ENCODE results near the gene TAL2. TPM values are rescaled to one million over a fixed set of nuclear protein-coding genes. Genes with fewer than 3 reads are reported as not detected.

TAL2 gene
- total and polyA plus RNA-seq, 9 of the 15 experiments (the other 6 are each of a cell fraction or from before 2014, with no cell fraction given) = 0.21 to 3.7 (median 1.1) TPM; not detected in 1

DNA sequence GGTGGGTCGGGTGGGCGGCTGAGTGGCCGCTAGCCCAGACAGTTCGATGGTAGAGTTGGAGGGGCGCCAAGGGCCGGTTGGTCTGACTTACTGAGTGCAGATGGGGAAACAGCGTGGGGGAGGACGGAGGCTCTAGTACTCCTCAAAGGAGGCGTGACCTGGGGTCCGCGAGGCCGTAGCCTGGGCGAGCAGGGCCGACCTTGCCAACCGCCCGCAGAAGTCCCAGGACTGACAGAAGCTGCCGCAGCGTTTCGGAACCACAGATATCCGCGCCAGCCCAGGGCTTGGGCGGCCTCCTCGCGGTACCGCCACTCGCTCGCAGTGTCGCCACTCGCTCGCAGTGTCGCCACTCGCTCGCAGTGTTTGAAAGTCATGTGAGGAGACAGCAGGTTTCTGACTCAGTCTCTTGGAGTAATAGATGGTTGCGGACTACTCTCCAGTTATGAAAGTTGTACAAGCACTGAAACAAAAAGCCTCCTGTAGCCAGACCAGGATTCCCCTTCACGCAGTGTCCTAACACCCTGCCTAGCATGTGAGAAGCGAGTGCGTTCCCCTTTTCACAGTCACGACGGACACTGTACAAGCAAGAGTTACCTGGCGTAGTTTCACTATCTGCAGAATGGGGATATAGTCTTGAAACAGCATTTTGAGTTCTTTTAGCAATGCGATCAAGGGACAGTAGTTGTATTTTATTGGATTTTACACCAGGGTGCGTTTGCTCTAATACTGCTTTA lies 32.8 kb downstream of the TAL2 start (continued):
- TF ChIP-seq, protein P1, sequence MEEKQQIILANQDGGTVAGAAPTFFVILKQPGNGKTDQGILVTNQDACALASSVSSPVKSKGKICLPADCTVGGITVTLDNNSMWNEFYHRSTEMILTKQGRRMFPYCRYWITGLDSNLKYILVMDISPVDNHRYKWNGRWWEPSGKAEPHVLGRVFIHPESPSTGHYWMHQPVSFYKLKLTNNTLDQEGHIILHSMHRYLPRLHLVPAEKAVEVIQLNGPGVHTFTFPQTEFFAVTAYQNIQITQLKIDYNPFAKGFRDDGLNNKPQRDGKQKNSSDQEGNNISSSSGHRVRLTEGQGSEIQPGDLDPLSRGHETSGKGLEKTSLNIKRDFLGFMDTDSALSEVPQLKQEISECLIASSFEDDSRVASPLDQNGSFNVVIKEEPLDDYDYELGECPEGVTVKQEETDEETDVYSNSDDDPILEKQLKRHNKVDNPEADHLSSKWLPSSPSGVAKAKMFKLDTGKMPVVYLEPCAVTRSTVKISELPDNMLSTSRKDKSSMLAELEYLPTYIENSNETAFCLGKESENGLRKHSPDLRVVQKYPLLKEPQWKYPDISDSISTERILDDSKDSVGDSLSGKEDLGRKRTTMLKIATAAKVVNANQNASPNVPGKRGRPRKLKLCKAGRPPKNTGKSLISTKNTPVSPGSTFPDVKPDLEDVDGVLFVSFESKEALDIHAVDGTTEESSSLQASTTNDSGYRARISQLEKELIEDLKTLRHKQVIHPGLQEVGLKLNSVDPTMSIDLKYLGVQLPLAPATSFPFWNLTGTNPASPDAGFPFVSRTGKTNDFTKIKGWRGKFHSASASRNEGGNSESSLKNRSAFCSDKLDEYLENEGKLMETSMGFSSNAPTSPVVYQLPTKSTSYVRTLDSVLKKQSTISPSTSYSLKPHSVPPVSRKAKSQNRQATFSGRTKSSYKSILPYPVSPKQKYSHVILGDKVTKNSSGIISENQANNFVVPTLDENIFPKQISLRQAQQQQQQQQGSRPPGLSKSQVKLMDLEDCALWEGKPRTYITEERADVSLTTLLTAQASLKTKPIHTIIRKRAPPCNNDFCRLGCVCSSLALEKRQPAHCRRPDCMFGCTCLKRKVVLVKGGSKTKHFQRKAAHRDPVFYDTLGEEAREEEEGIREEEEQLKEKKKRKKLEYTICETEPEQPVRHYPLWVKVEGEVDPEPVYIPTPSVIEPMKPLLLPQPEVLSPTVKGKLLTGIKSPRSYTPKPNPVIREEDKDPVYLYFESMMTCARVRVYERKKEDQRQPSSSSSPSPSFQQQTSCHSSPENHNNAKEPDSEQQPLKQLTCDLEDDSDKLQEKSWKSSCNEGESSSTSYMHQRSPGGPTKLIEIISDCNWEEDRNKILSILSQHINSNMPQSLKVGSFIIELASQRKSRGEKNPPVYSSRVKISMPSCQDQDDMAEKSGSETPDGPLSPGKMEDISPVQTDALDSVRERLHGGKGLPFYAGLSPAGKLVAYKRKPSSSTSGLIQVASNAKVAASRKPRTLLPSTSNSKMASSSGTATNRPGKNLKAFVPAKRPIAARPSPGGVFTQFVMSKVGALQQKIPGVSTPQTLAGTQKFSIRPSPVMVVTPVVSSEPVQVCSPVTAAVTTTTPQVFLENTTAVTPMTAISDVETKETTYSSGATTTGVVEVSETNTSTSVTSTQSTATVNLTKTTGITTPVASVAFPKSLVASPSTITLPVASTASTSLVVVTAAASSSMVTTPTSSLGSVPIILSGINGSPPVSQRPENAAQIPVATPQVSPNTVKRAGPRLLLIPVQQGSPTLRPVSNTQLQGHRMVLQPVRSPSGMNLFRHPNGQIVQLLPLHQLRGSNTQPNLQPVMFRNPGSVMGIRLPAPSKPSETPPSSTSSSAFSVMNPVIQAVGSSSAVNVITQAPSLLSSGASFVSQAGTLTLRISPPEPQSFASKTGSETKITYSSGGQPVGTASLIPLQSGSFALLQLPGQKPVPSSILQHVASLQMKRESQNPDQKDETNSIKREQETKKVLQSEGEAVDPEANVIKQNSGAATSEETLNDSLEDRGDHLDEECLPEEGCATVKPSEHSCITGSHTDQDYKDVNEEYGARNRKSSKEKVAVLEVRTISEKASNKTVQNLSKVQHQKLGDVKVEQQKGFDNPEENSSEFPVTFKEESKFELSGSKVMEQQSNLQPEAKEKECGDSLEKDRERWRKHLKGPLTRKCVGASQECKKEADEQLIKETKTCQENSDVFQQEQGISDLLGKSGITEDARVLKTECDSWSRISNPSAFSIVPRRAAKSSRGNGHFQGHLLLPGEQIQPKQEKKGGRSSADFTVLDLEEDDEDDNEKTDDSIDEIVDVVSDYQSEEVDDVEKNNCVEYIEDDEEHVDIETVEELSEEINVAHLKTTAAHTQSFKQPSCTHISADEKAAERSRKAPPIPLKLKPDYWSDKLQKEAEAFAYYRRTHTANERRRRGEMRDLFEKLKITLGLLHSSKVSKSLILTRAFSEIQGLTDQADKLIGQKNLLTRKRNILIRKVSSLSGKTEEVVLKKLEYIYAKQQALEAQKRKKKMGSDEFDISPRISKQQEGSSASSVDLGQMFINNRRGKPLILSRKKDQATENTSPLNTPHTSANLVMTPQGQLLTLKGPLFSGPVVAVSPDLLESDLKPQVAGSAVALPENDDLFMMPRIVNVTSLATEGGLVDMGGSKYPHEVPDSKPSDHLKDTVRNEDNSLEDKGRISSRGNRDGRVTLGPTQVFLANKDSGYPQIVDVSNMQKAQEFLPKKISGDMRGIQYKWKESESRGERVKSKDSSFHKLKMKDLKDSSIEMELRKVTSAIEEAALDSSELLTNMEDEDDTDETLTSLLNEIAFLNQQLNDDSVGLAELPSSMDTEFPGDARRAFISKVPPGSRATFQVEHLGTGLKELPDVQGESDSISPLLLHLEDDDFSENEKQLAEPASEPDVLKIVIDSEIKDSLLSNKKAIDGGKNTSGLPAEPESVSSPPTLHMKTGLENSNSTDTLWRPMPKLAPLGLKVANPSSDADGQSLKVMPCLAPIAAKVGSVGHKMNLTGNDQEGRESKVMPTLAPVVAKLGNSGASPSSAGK (IDR thresholded peaks at IDR 0.05) = peak; percentile 91
- TF ChIP-seq NFE2L1 (tag; IDR thresholded peaks at IDR 0.05; ENCODE audit: borderline replicate concordance, low read depth) = no peak
- TF ChIP-seq FOXA3 (CRISPR knock-in tag; conservative IDR thresholded peaks at IDR 0.05 in 1 of 2, IDR thresholded peaks at IDR 0.05 in 1 of 2) = 0 out of 4 replicates have a peak, but pooled peaks of 1 of the 2 experiments have one; percentile 42
- 0 out of 2 replicates have a peak, but pooled peaks have one; percentile 21 for TF ChIP-seq POLR2AphosphoS5 (IDR thresholded peaks at IDR 0.05; ENCODE audit: control insufficient read depth, insufficient read depth, low read depth, low read length)
- no peak for TF ChIP-seq TEAD4 (IDR thresholded peaks at IDR 0.05; ENCODE audit: low read length)
- TF ChIP-seq TEAD4 (CRISPR knock-in tag; IDR thresholded peaks at IDR 0.05; ENCODE audit: borderline replicate concordance) = peak; percentile 61; the same call in 1 of the 2 replicates
- TF ChIP-seq ESRRA (IDR thresholded peaks at IDR 0.05; ENCODE audit: borderline replicate concordance, low read depth) = 0 out of 2 replicates have a peak, but pooled peaks have one; percentile 43
- TF ChIP-seq, protein P2, sequence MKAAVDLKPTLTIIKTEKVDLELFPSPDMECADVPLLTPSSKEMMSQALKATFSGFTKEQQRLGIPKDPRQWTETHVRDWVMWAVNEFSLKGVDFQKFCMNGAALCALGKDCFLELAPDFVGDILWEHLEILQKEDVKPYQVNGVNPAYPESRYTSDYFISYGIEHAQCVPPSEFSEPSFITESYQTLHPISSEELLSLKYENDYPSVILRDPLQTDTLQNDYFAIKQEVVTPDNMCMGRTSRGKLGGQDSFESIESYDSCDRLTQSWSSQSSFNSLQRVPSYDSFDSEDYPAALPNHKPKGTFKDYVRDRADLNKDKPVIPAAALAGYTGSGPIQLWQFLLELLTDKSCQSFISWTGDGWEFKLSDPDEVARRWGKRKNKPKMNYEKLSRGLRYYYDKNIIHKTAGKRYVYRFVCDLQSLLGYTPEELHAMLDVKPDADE (conservative IDR thresholded peaks at IDR 0.05; ENCODE audit: control insufficient read depth, low read depth, low read length) = peak; percentile 49; the same call in 1 of the 2 replicates
- TF ChIP-seq, protein P3, sequence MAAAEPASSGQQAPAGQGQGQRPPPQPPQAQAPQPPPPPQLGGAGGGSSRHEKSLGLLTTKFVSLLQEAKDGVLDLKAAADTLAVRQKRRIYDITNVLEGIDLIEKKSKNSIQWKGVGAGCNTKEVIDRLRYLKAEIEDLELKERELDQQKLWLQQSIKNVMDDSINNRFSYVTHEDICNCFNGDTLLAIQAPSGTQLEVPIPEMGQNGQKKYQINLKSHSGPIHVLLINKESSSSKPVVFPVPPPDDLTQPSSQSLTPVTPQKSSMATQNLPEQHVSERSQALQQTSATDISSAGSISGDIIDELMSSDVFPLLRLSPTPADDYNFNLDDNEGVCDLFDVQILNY (CRISPR knock-in tag; IDR thresholded peaks at IDR 0.05) = peak; percentile 33; the same call in 1 of the 2 replicates
- no peak for TF ChIP-seq ZNF695 (CRISPR knock-in tag; IDR thresholded peaks at IDR 0.05)
- no peak for TF ChIP-seq GATAD2A (IDR thresholded peaks at IDR 0.05)

Data from K562 (cell line).